Activated naive CD8-positive, alpha-beta T cell treated with anti-CD3 and anti-CD28 coated beads for 36 hours (primary cell): ENCODE data around the gene MINPP1. TPM values are rescaled to one million over a fixed set of nuclear protein-coding genes. Genes with fewer than 3 reads are reported as not detected.

Experiments used
- DNase-seq: peaks from one replicate; pipeline ENCODE4 v3.0.0; 2021
- H3K27ac Mint-ChIP-seq: one replicate; pipeline ENCODE4 v1.8.0; 2022; ENCODE audit warnings: mild to moderate bottlenecking, moderate library complexity, mixed read lengths
- H3K27me3 Mint-ChIP-seq: one replicate; pipeline ENCODE4 v1.8.0; 2022; ENCODE audit warnings: mild to moderate bottlenecking, mixed read lengths
- H3K36me3 Mint-ChIP-seq: one replicate; pipeline ENCODE4 v1.8.0; 2021; ENCODE audit warnings: mild to moderate bottlenecking, mixed read lengths
- H3K4me1 Mint-ChIP-seq: one replicate; pipeline ENCODE4 v1.8.0; 2021; ENCODE audit warnings: mixed read lengths
- H3K4me3 Mint-ChIP-seq: one replicate; pipeline ENCODE4 v1.8.0; 2022; ENCODE audit warnings: mild to moderate bottlenecking, moderate library complexity, mixed read lengths
- H3K9me3 Mint-ChIP-seq: one replicate; pipeline ENCODE4 v1.8.0; 2022; ENCODE audit warnings: mixed read lengths
- total RNA-seq, 2 experiments: library from RNA; stranded (reverse); gene quantifications; one replicate each; pipeline ENCODE4 v1.2.3, GENCODE V29; 2021

MINPP1 gene
- total RNA-seq, 2 experiments from 2014 or later: 10.3 TPM

DNA sequence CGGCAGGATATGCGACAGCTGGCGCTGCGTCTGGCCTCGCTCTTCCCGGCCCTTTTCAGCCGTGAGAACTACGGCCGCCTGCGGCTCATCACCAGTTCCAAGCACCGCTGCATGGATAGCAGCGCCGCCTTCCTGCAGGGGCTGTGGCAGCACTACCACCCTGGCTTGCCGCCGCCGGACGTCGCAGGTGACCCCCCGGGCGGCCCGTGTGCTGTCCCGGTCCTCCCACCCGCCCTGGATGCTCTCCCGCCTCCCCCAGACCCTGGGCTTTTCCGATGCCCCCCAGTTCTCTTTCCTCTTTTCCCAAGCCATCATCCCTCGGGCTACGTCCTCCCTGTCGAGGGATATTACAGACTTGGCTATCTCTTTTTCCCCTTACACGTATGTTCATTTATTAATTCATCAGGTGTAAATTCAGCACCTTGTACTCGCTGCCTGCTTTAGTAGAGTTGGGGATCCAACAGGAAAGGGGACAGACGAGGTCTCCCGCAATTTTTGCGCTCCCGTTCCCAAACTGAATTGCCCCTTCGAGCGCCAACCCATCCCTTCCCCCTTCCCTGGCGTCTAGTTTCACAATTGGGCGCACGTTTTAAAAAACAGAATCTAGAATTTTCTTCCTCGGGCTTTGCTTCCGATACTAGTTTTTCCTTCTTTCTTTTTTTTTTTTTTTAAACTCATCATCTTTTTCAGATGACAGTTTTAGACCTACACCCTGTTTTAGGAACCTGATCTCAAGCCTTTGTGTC lies 846 bp downstream of the MINPP1 start:
- peaks cover 6% of the 10 kb centered on the region for H3K36me3 Mint-ChIP-seq
- peaks cover 38% of the 10 kb centered on the region for H3K4me1 Mint-ChIP-seq
- peaks cover 3% of the 10 kb centered on the region for H3K27me3 Mint-ChIP-seq
- DNase-seq: peak; percentile 60
- peak overlapping the region; percentile 84 for H3K27ac Mint-ChIP-seq
- H3K9me3 Mint-ChIP-seq: no peaks in the 10 kb centered on the region
- H3K4me3 Mint-ChIP-seq: peak overlapping the region; percentile 87

- no peaks in the 10 kb centered on the region for H3K9me3 Mint-ChIP-seq
- peaks cover 8% of the 10 kb centered on the region for H3K36me3 Mint-ChIP-seq
- H3K27ac Mint-ChIP-seq: no peak overlapping the region
- H3K4me1 Mint-ChIP-seq: peaks cover 38% of the 10 kb centered on the region
- H3K27me3 Mint-ChIP-seq: no peaks in the 10 kb centered on the region
- DNase-seq: no peak
- no peak overlapping the region for H3K4me3 Mint-ChIP-seq
Measured at GRCh38 chr10:87506956-87507355, 2.3 kb downstream of the MINPP1 start.

GRCh38 chr10:87507879-87508483 lies 3.3 kb downstream of the MINPP1 start:
- no peak overlapping the region for H3K27ac Mint-ChIP-seq
- no peak overlapping the region for H3K4me3 Mint-ChIP-seq
- no peaks in the 10 kb centered on the region for H3K27me3 Mint-ChIP-seq
- no peaks in the 10 kb centered on the region for H3K9me3 Mint-ChIP-seq
- peaks cover 10% of the 10 kb centered on the region for H3K36me3 Mint-ChIP-seq
- H3K4me1 Mint-ChIP-seq: peaks cover 38% of the 10 kb centered on the region
- DNase-seq: no peak

DNA sequence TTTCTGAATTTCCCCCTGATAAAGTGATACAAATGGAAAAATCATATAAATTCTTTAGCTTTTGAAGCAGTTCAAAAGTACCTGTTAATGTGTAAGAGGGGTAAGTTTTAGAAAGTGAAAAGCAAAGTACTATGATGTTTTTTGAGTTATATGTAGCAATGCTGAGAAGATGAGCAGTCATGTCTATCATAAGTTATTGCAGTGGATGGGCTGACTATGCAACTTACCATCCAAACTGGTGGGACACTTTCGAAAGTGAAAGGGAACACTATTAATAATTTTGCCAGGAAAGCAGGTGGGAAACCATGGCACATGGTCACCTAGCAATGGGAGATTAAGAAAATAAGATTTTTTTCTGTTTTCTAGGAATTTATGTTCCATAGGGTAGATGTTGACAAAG lies 4.1 kb downstream of the MINPP1 start:
- Mint-ChIP-seq H3K36me3 (peaks cover 15% of the 10 kb centered on the region), H3K27ac (no peak overlapping the region), H3K4me1 (peaks cover 32% of the 10 kb centered on the region), H3K27me3 (no peaks in the 10 kb centered on the region), H3K4me3 (no peak overlapping the region), H3K9me3 (no peaks in the 10 kb centered on the region)
- no peak for DNase-seq

GRCh38 chr10:87510025-87510424 lies 5.3 kb downstream of the MINPP1 start:
- peaks cover 20% of the 10 kb centered on the region for H3K36me3 Mint-ChIP-seq
- no peaks in the 10 kb centered on the region for H3K27me3 Mint-ChIP-seq

DNA sequence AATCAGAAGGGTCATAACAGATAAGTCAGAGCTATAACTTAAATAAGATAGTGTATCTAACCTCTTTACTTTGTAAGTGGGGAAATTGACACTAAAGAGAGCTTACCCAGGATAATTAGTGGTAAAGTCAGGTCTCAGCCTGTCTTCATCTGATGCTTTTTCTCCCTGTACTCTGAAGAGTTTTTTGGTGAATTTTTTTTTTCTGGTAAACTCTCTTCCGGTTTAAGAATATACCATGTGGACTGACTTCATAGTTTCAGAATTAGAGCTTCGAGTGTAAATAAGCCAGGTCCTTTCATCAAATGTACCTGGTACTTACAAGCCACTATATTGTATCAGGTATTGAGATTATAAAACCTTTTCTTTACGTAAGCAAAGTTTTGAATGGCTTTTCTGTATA lies 6.8 kb downstream of the MINPP1 start:
- peaks cover 21% of the 10 kb centered on the region for H3K4me1 Mint-ChIP-seq

More at GRCh38 chr10:87510025-87510424, 5.3 kb downstream of the MINPP1 start:
- H3K4me1 Mint-ChIP-seq: peaks cover 27% of the 10 kb centered on the region
- H3K27ac Mint-ChIP-seq: no peak overlapping the region
- H3K9me3 Mint-ChIP-seq: no peaks in the 10 kb centered on the region
- H3K4me3 Mint-ChIP-seq: no peak overlapping the region
- DNase-seq: no peak

GRCh38 chr10:87518937-87519336 lies 14.2 kb downstream of the MINPP1 start:
- no peak overlapping the region for H3K27ac Mint-ChIP-seq
- peaks cover 3% of the 10 kb centered on the region for H3K4me1 Mint-ChIP-seq
- peaks cover 27% of the 10 kb centered on the region for H3K36me3 Mint-ChIP-seq
- H3K9me3 Mint-ChIP-seq: peaks cover 4% of the 10 kb centered on the region
- no peak for DNase-seq
- H3K27me3 Mint-ChIP-seq: no peaks in the 10 kb centered on the region
- H3K4me3 Mint-ChIP-seq: no peak overlapping the region

More for the DNA sequence above, 6.8 kb downstream of the MINPP1 start:
- no peak overlapping the region for H3K4me3 Mint-ChIP-seq
- no peak for DNase-seq
- H3K9me3 Mint-ChIP-seq: no peaks in the 10 kb centered on the region
- H3K36me3 Mint-ChIP-seq: peaks cover 26% of the 10 kb centered on the region
- H3K27me3 Mint-ChIP-seq: no peaks in the 10 kb centered on the region
- no peak overlapping the region for H3K27ac Mint-ChIP-seq

GRCh38 chr10:87519582-87519981 lies 14.9 kb downstream of the MINPP1 start:
- H3K9me3 Mint-ChIP-seq: peaks cover 4% of the 10 kb centered on the region
- H3K4me1 Mint-ChIP-seq: peaks cover 3% of the 10 kb centered on the region
- H3K4me3 Mint-ChIP-seq: no peak overlapping the region
- no peaks in the 10 kb centered on the region for H3K27me3 Mint-ChIP-seq
- DNase-seq: no peak
- no peak overlapping the region for H3K27ac Mint-ChIP-seq
- H3K36me3 Mint-ChIP-seq: peaks cover 31% of the 10 kb centered on the region

GRCh38 chr10:87523731-87524130 lies 19.0 kb downstream of the MINPP1 start:
- DNase-seq: no peak
- H3K4me3 Mint-ChIP-seq: no peak overlapping the region
- H3K27ac Mint-ChIP-seq: no peak overlapping the region
- peaks cover 6% of the 10 kb centered on the region for H3K4me1 Mint-ChIP-seq
- peaks cover 16% of the 10 kb centered on the region for H3K9me3 Mint-ChIP-seq
- peaks cover 49% of the 10 kb centered on the region for H3K36me3 Mint-ChIP-seq
- no peaks in the 10 kb centered on the region for H3K27me3 Mint-ChIP-seq

DNA sequence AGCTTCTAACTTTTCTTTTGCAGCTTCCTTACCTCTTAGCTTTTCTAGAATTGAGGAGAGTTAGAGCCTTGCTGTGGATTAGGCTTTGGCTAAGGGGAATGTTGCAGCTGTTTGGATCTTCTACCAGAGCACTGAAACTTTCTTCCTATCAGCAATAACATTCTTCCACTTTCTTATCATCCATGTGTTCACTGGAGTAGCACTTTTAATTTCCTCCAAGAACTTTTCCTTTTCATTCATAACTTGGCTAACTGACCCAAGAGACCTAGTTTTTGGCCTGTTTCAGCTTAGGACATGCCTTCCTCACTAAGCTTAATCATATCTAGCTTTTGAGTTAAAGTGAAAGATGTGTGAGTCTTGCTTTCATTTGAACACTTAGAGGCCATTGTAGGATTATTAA lies 19.6 kb downstream of the MINPP1 start:
- Mint-ChIP-seq H3K9me3 (peaks cover 18% of the 10 kb centered on the region), H3K4me1 (peaks cover 6% of the 10 kb centered on the region), H3K27me3 (no peaks in the 10 kb centered on the region), H3K27ac (no peak overlapping the region), H3K36me3 (peaks cover 54% of the 10 kb centered on the region), H3K4me3 (no peak overlapping the region)
- DNase-seq: no peak

- H3K27me3 Mint-ChIP-seq: no peaks in the 10 kb centered on the region
- H3K36me3 Mint-ChIP-seq: peaks cover 43% of the 10 kb centered on the region
- DNase-seq: no peak
- peaks cover 12% of the 10 kb centered on the region for H3K4me1 Mint-ChIP-seq
- H3K27ac Mint-ChIP-seq: no peak overlapping the region
- peaks cover 17% of the 10 kb centered on the region for H3K9me3 Mint-ChIP-seq
- no peak overlapping the region for H3K4me3 Mint-ChIP-seq
Measured at GRCh38 chr10:87531908-87532622, 27.4 kb downstream of the MINPP1 start.

DNA sequence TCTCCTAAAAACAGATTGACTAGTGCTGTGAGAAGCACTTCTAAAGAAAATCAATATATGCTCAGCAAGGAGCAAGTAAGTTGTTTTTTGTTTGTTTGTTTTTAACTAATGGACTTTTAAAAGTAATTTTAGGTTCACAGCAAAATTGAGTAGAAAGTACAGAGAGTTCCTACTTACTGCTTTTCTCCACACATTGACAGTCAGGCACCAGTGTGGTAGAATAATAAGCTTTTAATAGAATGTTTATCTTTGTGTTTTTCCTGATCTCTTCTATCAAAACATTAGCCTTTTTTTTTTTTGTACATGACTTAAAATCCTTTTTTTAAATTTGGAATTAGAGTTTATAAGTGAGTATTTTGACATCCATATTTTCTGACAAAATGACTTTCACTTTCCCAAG lies 28.0 kb downstream of the MINPP1 start:
- no peaks in the 10 kb centered on the region for H3K27me3 Mint-ChIP-seq
- no peak overlapping the region for H3K4me3 Mint-ChIP-seq
- no peak for DNase-seq
- peaks cover 15% of the 10 kb centered on the region for H3K9me3 Mint-ChIP-seq
- peaks cover 16% of the 10 kb centered on the region for H3K4me1 Mint-ChIP-seq
- H3K36me3 Mint-ChIP-seq: peaks cover 38% of the 10 kb centered on the region
- H3K27ac Mint-ChIP-seq: no peak overlapping the region

DNA sequence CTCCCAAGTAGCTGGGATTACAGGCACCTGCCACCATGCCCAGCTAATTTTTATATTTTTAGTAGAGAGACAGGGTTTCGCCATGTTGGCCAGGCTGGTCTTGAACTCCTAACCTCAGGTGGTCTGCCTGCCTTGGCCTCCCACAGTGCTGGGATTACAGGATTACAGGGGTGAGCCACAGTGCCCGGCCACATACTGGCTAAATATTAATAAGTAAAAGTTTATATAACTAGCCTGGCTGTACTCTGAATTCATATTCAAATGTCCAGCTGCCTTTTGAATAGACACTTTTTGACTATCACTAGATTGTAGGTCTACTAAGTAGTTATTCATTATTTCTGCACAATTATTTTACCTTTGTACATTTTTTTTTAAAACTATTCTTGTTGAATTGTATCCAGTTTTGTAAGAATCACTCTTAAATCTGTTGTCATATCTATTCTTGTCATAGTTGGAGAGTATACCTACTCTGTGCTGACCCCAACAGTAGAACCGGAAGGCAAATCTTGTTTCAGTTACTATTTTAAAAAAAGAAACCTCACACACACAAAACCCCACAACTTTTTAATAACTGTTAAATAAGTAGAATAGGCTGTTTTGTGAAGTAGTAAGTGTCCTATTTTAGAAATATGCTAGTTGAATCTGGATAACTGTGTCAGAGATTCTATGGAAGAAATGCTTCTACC lies 29.6 kb downstream of the MINPP1 start:
- peaks cover 6% of the 10 kb centered on the region for H3K9me3 Mint-ChIP-seq

GRCh38 chr10:87538092-87539015 lies 33.7 kb downstream of the MINPP1 start:
- Mint-ChIP-seq H3K36me3 (peaks cover 47% of the 10 kb centered on the region), H3K9me3 (peaks cover 17% of the 10 kb centered on the region), H3K4me3 (no peak overlapping the region), H3K4me1 (peaks cover 24% of the 10 kb centered on the region), H3K27ac (no peak overlapping the region), H3K27me3 (no peaks in the 10 kb centered on the region)
- no peak for DNase-seq

More for the DNA sequence above, 29.6 kb downstream of the MINPP1 start:
- DNase-seq: no peak
- H3K27me3 Mint-ChIP-seq: no peaks in the 10 kb centered on the region
- H3K36me3 Mint-ChIP-seq: peaks cover 32% of the 10 kb centered on the region
- no peak overlapping the region for H3K4me3 Mint-ChIP-seq
- peaks cover 20% of the 10 kb centered on the region for H3K4me1 Mint-ChIP-seq
- no peak overlapping the region for H3K27ac Mint-ChIP-seq
